Measurements from ENCODE around the gene TIPARP.
"Not testable (repeated sequence)": the region's sequence is repeated elsewhere in the genome, so short reads cannot be mapped to it uniquely, and the experiment has no call there.

Gene TIPARP

GRCh38 chr3:156737049-156737448, 62.7 kb downstream of the TIPARP start:
- DNase-seq (ENCODE audit: low read depth in 2 of 3, low spot score in 2 of 3) = not testable (repeated sequence)

GRCh38 chr3:156738251-156738650, 63.9 kb downstream of the TIPARP start:
- DNase-seq (ENCODE audit: low read depth in 2 of 3, low spot score in 2 of 3) = no peak

GRCh38 chr3:156739976-156740375, 65.6 kb downstream of the TIPARP start:
- no peak for DNase-seq (ENCODE audit: low read depth in 2 of 3, low spot score in 2 of 3)

- DNase-seq (ENCODE audit: low read depth in 2 of 3, low spot score in 2 of 3) = not testable (repeated sequence)
Observed at GRCh38 chr3:156740581-156740980, 66.2 kb downstream of the TIPARP start.

- DNase-seq (ENCODE audit: low read depth in 2 of 3, low spot score in 2 of 3) = no peak
Observed at GRCh38 chr3:156741935-156742334, 67.5 kb downstream of the TIPARP start.

- DNase-seq (ENCODE audit: low read depth in 2 of 3, low spot score in 2 of 3) = no peak
Observed at GRCh38 chr3:156742401-156742800, 68.0 kb downstream of the TIPARP start.

- DNase-seq (ENCODE audit: low read depth in 2 of 3, low spot score in 2 of 3) = no peak
Observed at GRCh38 chr3:156743859-156744258, 69.5 kb downstream of the TIPARP start.

- no peak for DNase-seq (ENCODE audit: low read depth in 2 of 3, low spot score in 2 of 3)
Observed at GRCh38 chr3:156744631-156745030, 70.2 kb downstream of the TIPARP start.

GRCh38 chr3:156745766-156746165, 71.4 kb downstream of the TIPARP start:
- no peak for DNase-seq (ENCODE audit: low read depth in 2 of 3, low spot score in 2 of 3)

GRCh38 chr3:156747046-156747445, 72.7 kb downstream of the TIPARP start:
- DNase-seq (ENCODE audit: low read depth in 2 of 3, low spot score in 2 of 3) = no peak

GRCh38 chr3:156749244-156749643, 74.9 kb downstream of the TIPARP start:
- DNase-seq (ENCODE audit: low read depth in 2 of 3, low spot score in 2 of 3) = no peak

GRCh38 chr3:156750191-156750873, 75.9 kb downstream of the TIPARP start:
- DNase-seq (ENCODE audit: low read depth in 2 of 3, low spot score in 2 of 3) = no peak

GRCh38 chr3:156750874-156751245, 76.5 kb downstream of the TIPARP start:
- DNase-seq (ENCODE audit: low read depth in 2 of 3, low spot score in 2 of 3) = no peak

GRCh38 chr3:156751461-156752025, 77.2 kb downstream of the TIPARP start:
- DNase-seq (ENCODE audit: low read depth in 2 of 3, low spot score in 2 of 3) = no peak
